Upper lobe of left lung (tissue), 4 donors: ENCODE measurements around the gene EMC7.
"Not testable (repeated sequence)": the region's sequence is repeated elsewhere in the genome, so short reads cannot be mapped to it uniquely, and the experiment has no call there.

ENCODE experiments used
- EP300 ChIP-seq, 4 donors: sonication (generic); formaldehyde crosslinking; IDR thresholded peaks; one replicate each; pipeline ENCODE4 v1.5.1; 2017; ENCODE audit warnings: antibody characterized with exemption in 4 of 4, control low read depth in 2 of 4
- TF ChIP-seq, protein P1 (sequence below), 6 experiments: fragments of 450-650 bp in 4 of 6; fragments of 200-600 bp in 2 of 6; sonication (generic) in 2 of 6; IDR thresholded peaks; one replicate each; pipeline ENCODE4 v1.5.1; 2016 to 2019; ENCODE audit warnings: antibody characterized with exemption in 6 of 6

DNA sequence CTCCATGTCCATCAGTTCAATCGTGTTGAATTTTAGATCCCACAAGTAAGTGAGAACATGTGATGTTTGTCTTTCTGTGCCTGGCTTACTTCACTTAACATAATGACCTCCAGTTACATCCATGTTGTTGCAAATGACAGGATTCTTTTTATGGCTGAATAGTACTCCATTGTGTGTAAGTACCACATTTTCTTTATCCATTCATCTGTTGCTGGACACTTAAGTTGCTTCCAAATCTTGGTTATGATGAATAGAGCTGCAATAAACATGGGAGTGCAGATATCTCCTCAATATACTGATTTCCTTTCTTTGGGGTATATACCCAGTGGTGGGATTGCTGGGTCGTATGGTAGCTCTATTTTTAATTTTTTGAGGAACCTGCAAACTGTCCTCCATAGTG is 18.8 kb upstream of the EMC7 start:
- TF ChIP-seq, protein P1, sequence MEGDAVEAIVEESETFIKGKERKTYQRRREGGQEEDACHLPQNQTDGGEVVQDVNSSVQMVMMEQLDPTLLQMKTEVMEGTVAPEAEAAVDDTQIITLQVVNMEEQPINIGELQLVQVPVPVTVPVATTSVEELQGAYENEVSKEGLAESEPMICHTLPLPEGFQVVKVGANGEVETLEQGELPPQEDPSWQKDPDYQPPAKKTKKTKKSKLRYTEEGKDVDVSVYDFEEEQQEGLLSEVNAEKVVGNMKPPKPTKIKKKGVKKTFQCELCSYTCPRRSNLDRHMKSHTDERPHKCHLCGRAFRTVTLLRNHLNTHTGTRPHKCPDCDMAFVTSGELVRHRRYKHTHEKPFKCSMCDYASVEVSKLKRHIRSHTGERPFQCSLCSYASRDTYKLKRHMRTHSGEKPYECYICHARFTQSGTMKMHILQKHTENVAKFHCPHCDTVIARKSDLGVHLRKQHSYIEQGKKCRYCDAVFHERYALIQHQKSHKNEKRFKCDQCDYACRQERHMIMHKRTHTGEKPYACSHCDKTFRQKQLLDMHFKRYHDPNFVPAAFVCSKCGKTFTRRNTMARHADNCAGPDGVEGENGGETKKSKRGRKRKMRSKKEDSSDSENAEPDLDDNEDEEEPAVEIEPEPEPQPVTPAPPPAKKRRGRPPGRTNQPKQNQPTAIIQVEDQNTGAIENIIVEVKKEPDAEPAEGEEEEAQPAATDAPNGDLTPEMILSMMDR (IDR thresholded peaks at IDR 0.05), result not testable (repeated sequence)
- not testable (repeated sequence) for TF ChIP-seq EP300 (IDR thresholded peaks at IDR 0.05)
